Measurements from ENCODE around the gene PLK5.

PLK5 gene

DNA sequence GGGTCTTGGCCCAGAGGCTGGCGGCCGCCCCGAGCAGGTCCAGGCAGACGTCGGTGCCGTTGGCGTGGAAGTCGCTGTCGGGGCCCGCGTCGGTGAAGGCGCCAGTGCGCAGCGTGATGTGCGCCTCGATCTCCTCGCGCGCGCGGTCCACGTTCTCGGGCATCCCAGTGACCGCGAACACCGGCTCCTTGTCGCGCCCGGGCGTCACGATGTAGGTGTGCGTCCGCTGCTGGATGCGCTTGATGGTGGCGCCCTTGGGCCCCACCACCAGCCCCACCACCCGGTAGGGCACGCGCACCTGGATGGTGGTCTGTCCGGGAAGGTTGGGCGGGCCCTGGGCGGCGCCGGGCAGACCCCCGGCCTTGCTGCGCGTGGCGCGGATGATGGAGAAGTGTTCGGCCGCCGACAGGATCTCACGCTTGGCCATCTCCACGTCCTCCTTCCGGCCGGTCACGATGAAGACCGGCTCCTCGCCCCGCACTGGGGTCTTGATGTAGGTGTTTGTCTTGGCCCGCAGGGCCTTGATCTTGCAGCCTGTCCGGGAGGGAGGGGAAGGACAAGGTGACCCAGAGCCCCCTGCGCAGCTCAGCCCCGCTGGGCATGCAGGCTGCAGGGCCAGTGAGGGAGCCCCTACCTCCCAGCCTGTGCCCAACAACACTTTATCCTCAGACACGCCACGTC lies 32.7 kb downstream of the PLK5 start:
- DNase-seq, result no peak

DNA sequence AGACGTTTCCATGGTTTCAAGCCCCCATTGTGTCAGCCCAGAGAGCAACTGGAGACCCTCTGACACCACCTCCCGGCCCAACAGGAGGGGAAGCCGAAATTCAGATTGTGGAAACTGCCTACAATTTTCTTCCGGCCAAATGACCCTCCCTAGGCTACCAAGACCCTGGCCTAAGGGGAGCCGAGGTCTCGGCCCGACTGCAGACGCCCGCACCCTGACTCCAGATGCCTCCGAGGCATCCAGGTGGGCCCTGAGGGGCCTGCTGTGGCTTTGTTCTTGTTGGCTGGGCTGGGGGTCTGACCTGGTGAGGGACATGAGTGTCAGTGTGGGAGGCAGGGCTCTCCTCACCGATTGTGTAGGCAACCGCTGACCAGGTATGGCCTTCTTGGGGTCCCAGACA lies 34.7 kb downstream of the PLK5 start:
- DNase-seq, result no peak

DNA sequence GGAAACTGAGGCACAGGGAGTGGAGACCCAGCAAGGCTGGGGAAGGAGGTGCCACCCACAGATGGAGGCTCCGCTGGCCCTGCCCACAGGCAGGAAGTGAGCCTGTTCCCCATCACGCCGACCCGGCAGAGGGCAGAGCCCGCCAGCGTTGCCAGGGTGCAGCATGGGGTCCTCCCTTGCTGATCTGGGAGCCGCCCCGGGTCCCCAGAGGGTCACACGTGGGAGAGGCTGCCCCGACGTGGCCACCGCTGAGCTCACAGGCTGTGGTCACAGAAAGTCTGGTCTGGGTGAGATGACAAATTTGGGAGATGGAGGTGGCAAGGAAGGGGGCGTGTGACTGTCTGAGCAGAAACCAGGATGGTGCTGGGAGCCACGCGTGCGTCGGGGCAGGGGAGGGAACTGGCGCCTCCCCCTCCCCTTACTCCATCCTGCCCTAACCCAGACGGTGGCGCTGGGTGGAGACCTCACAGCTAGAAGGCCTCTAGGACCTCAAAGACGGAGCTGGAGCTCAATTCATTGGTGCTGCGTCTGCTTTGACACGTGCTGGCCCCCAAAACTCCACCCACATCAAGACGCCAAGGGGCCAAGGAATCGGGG lies 36.5 kb downstream of the PLK5 start:
- peak; percentile 30 for DNase-seq

DNA sequence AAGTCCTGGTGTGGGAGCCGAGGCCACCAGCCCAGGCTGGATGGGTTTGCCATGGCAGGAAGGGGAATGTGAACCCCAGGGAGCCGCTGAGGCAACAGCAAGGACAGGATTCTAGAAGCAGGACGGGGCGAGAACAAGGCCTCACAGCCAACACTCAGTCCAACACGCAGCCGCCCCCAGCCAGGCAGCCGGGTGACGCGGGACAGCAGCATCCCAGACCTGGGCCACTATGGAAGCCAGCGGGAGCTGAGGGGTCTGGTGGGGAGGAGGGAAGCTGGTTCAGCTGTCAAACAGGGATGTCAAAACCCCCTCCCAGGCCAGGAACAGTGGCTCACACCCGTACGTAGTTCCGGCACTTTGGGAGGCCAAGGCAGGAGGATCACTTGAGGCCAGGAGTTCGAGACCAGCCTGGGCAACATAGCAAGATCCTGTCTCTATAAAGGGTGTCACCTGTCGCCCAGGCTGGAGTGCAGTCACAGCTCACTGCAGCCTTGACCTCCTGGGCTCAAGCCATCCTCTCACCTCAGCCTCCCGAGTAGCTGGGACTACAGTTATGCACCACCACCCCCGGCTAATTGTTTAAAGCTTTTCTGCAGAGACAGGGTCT lies 37.5 kb downstream of the PLK5 start:
- DNase-seq, result no peak

DNA sequence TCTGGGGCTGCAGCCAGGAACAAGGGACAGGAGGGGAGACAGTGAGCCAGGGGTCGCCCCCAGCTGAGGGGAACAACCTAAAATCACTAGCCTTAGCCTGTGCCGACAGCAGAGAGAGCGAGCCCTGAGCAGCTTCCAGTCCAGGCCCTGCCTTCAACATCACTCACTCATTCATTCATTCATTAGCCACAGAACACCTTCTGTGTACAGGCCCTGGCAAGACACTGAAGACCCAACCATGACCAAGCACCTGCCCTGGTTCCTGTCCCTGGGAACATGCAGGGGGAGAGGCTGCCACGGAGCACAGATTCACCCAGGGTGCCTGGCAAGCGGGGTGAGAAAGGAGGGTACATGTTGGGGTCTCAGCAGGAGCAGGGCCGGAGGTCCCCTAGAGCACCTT lies 39.4 kb downstream of the PLK5 start:
- no peak for DNase-seq

DNA sequence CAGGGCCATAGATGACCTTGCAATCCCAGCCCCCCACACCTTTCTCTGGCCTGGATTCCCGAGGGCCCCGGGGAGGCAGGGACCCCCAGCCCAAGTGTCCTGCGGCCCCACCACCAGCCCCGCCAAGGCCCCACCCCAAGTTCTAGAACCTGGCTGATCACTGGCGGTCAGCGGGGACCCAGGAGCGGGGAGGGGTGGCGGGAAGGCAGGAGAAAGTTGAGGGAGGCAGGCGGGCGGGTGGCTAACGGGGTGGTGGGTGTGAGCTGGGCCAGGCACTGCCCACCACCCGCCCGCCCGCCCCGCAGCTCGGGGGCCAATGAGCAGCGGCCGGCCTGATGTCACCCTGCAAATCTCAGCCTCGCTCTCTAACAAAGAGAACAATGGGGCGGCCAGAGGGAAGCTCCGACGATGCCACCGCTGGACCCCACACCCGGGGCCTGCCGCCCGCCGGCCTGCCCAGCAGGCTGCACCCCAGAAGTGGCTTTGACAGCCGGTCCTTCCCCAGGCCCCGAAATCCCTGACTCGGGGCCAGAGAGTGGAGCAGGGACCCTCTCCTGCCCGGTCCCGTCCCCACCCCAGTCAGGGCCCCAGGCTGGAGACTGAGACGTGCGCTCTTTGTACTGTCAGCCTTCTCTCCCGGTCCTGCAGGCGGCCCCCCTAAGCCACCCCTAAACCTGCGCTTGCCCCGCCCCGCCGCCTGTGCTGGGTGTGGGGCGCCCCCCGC lies 42.7 kb downstream of the PLK5 start:
- no peak for DNase-seq

DNA sequence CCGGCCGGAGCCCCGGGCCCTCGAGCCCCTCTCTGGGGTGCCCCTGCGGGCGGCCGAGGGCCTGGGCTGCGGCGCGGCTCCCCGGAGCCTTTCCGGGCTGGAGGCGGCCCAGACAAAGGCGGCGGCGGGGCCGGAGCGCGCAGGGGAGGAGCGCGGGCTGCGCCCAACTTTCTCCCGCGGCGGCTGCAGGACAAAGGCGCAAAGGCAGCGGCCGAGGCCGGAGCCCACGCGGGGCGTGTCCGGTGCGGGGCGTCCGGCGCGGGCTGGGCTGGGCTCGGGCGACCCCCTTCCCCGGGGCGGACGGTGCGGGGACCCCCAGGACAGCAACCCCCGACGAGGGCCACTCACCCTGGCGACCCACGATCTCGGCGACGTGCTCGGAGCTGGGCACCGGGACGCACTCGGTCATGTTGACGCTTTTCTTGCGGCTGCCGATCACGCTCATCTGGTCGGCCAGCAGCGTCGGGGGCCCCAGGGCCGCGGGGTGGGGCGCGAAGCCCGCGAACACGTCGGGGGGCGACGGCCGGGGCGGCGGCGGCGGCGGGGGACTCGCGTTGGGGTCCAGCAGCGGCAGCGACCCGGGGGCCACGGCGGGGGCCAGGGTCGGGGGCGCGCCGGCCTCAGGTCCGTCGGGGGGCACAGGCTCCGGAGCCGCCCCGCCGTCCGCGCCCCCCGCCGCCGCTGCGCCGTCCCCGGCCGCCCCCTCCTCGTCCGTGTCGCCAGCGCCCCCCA lies 43.4 kb downstream of the PLK5 start:
- peak; percentile 33 for DNase-seq

DNA sequence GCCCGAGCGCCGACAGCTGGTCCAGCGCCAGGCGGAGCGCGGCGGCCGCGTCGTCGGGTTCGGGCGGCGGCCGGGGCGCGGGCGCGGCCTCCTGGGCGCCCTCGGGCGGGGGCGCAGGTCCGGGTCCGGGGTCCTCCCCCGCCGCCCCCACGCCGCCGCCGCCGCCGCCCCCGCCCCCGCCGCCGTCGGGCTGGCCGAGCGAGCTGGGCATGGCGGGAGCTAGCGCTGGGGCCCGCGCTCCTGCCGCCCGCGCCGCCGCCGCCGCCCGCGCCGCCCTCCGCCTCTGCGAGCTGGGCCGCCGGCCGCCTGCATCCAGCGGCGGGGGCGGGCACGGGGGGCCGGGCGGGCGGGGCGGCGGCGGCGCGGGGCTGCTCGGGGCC lies 44.0 kb downstream of the PLK5 start:
- DNase-seq, result no peak

DNA sequence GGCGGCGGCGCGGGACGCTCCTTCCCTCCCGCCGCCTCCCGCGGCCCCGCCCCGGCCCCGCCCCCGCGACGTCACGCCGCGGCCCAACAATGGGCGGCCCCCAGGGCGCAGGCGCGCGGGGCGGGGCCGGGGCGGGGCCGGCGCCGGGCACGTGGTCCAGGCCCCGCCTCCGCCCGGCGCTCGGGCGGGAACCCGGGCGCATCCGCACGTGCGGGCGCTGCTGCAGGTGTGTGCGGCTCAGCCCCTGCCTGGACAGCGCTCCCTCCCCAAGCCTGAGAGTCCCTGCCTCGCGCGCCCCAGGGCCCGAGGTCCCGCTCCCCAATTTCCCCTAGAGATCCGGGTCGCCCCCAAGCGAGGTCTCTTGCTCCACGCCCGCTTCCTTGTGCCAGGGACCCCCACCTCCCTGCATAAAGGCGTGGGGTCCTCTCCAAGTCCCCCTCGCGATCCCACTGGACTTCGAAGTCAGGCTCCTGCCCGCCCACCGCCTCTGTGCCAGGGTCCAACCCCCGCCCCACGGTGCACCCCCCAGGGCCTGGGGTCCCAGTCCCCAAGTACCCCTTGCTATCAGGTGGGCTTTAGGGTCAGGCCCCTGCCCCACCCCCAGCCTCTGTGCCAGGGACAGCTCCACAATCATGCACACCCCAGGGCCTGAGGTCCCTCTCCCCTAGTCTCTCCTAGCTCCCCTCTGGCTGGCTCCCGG lies 44.6 kb downstream of the PLK5 start, which contains the start of gene MEX3D:
Gene MEX3D (minus strand): TSS at position 6 of the 700 bp plus-strand sequence. CDS start 267 bp downstream, outside the sequence.
- DNase-seq, result peak; percentile 88

DNA sequence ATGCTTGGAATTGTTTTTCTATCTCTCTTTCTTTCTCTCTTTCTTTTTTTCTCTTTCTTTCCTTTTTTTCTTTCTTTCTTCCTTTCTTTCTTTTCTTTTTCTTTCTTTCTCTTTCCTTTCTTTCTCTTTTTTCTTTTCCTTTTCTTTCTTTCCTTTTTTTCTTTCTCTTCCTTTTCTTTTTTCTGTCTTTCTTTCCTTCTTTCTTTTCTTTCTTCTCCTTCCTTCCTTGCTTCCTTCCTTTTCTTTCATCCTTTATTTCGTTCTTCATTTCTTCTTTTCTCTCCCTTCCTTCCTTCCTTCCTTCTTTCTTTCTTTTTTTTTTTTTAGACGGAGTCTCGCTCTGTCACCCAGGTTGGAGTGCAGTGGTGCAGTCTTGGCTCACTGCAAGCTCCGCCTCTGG lies 46.1 kb downstream of the PLK5 start:
- no peak for DNase-seq

DNA sequence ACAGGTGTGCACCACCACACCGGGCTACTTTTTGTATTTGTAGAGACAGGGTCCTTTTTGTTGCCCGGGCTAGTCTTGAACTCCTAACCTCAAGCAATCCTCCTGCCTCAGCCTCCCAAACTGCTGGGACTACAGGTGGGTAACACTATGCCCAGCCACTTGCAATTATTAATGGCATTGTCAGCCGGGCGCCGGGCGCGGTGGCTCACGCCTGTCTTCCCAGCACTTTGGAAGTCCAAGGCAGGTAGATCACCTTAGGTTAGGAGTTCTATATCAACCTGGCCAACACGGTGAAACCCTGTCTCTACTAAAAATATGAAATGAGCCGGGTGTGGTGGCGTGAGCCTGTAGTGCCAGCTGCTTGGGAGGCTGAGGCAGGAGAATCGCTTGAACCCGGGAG lies 47.0 kb downstream of the PLK5 start:
- DNase-seq, result no peak

DNA sequence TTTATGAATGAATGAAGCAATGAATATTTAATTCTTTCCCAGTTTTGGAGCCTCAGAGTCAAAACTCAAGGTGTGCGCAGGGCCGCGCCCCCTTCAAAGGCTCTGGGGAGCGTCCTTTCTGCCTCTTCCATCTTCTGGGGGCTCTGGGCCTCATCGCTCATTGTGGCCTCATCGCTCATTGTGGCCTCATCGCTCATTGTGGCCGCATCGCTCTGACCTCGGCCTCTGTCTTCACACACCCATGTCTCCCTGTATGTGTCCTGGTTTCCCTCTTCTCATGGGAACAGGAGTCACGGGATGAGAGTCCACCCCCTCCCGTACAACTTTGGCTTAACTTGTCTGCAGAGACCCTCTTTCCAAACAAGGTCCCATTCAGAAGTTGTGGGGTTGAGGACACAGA lies 47.5 kb downstream of the PLK5 start:
- DNase-seq, result no peak

DNA sequence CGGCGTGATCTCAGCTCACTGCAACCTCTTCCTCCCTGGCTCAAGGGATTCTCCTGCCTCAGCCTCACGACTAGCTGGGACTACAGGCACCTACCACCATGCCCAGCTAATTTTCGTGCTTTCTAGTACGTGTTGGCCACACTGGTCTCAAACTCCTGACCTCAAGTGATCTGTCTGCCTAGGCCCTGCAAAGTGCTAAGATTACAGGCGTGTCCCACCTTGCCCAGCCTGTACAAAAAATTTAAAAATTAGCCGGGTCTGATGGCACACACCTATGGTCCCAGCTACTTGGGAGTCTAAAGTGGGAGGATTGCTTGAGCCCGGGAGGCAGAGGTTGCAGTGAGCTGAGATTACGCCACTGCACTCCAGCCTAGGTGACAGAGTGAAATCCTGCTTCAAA lies 48.9 kb downstream of the PLK5 start:
- DNase-seq, result no peak

DNA sequence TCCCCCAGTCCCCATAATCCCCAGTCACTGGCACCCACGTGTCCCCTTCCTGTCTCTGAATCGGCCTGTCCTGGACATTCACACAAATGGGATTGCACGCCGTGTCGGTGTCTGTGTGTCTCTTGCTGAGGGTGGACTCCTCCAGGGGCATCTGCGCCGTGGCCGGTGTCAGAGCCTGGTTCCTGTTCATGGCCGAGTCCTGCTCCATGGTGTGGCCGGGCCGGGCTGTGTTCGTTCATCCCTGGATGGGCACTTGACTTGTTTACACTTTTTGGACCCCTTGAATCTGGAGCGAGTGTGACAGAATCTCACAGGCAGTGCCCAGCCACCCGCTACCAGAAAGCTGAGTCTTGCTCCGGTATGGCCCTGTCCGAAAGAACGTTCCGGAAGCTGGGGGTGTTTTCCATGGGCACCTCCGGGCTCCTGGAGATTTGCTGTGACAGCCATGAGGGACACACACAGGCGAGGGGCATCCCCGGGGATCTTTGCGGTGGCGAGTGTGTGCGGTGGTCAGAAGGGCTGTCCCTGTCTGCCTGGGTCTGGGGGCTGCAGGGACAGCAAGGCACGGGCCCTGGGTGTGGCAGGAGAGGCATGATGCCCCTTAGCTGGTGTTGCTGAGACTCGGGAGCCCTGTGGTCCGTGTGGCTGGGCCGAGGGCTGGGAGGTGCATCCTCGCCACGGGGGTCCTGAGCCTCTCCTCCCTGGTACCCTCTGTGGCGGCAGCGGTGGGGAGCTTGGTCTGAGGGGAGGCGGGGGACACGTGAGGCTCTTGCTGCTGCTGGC lies 50.7 kb downstream of the PLK5 start:
- no peak for DNase-seq

DNA sequence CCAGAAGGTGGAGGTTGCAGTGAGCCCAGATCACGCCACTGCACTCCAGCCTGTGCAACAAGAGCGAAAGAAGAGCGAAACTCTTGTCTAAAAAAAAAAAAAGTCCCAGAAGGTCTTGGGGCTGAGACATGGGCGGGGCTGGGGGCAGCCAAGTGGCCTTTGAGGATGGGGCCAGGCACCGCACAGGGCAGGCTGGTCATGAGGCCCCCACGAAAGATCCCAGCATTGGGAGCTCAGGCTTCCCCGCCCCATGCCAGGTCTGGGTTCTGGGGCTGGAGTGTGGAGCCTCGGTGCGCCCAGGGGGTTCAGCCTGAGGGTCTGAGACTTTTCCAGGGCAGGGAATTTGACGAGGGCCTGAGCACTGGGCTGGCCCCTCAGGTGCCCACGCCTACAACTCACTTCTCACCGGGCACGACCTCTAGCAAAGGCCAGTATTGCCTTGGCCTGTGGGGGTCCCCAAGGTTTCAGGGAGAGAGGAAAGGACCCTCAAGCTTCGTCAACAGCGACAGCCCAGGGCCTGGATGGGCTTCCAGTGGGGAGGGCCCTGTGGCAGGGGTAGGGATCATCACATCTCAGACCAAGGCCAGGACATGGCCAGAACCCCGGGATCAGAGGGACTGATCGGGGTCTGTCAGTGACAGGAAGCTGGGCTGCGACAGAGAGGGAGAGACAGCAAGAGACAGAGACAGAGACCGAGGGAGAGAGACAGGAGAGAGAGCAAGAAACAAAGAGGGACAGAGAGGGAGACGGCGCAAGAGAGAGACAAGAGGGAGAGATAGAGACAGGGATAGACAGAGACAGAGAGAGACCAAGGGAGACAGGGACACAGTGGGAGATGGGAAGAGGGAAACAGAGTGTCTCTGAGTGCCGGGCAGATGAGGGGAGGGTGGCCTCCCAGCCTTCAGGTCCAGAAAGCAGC lies 51.7 kb downstream of the PLK5 start:
- DNase-seq, result no peak

DNA sequence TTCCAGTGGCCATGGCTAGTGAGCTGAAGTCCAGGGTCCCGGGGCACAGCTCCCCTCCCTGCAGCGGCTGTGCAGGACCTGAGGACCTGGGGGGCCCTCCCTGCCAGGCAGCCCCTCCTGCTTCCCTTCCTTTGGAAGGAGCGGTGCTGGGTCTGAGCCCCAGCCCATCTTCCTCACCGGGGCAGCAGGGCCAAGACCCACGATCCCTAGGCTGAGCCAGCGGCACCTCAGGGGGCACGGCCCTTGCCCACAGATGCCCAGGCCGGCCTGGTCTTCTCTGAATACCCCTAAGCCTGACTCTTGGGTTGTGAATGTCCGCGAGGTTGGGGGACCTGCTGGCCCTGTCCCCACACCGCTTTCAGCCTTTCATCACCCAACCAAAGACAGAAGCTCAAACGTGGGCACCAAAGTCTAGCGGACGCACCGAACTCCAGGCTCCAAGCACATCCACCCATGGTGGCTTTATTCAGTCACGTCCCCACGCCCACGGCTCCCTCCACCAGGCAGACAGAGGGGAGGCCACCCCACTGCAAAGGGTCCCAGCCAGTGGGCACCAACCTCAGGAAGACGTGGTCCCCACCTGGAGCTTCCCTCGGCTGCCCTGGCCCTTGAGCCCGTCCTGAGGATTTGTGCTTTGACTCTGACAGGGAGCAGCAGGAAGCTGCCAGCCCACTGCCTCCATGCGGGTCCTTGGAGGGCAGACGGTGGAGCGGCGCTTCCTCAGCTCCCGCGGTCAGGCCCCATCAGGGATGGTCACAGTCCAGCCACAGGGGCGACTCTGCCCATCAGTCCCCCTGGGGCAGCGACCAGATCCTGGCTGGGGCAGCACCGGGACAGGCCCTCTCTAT lies 52.6 kb downstream of the PLK5 start:
- no peak for DNase-seq

DNA sequence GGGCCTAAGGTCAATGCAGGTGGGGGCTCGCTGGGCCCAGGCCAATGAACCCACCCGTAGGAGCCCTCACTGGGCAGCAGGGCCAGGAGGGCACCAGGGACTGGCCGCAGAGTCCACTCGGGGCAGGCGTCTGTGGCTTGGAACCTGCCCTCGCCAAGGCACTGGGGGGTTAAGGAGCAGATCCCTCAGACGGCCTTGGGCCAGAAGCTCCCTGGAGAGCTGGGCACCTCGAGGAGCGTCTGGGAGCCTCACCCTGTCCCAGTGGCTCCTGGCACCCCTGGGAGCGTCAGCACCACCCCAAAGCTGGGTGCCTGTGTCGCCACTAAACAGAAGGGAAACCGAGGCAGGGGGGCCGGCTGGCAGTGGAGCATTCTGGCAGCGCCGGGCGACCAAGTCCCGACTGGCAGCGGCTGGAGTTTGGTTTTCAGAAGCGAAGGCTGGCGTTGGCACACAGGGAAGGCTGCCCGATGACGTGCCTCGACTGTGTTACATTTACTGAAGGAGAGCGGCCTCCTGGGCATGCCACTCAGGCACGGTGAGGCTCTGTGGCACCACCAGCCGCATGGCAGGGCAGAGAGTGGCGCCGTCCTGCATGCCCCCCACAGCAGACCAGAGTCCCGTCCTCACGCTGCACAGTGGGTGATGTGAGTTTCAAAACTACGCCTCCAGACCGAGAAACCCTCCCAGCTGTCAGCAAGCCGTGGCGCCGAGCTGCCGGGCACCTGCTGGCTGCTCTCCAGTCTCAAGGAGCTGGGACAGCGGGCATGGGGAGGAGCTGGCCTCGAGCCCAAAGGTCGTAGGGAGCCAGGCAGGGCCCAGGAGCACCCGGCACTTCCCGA lies 53.4 kb downstream of the PLK5 start:
- DNase-seq, result no peak

DNA sequence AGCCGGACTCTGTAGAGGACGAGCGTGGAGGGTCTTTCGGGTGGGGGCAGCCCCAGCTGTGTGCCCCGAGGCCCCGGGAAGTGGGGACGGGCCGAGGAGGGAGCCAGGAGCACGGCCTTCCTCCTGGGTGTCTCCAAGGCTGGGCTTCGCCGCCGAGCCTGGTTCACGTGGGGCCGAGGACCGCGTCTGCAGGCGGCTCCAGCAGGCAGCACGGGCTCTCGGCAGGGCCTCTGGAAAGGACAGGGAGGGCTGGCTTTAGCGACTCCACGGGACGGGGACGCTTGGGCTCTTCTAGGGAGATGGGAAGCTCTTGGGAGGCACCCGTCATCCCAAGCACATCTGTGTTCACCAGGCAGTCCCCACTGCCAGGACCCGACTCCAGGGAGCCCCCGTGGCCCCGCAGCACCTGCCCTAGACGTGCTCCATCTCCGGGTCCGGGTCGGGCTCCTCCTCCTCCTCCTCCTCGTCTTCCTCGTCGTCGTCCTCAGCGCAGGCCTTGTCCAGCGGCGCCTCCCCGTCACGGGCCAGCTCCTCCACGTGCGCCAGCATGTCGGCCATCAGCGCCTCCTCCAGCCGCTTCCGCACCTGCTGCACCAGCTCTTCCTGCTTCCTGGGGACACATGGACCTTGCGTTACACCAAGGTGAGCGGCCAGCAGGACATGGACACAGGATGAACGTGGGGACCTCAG lies 54.2 kb downstream of the PLK5 start:
- no peak for DNase-seq
